ENCODE results near the gene RORB. TPM values are rescaled to one million over a fixed set of nuclear protein-coding genes. Genes with fewer than 3 reads are reported as not detected.
A peak's percentile ranks its signal among the peaks of the same experiment; 100 is the strongest.

RORB gene
- total and polyA plus RNA-seq, 4 donors: 0.40 to 3.9 (median 1.1) TPM

DNA sequence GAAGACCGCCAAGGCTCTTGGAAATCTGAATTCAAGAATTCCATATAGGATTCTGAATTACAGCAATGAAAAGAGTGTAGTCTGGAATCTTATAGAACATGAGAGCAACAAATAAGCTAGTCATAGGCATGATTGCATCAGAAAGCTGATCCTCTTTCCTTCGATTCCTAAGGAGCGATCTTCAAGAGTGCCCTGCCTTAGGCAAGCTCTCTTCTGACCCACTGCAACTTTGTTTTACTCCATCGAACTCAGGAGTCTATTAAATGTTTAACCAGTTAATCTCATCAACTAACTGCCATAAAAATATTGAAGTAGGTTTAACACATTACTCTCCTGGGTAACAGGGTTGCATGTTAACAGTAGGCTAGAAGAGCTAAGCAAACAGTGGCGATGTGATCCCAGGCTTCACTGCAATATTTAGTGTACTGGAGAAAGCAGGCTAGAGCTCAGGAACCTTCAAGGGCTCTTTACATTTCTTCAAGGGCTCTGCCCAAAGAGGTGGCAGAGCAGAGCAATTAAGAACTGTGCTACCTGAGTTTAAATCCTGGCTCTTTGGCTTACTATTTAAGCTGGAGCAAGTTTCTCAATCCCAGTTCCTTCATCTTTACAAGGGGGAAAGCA, 146.3 kb downstream of the RORB start:
- H3K36me3 ChIP-seq (ENCODE audit: control insufficient read depth in 4 of 4, insufficient read depth in 4 of 4, low read length in 4 of 4): no peaks in the 10 kb centered on the region
- H3K9me3 ChIP-seq (ENCODE audit: control insufficient read depth in 4 of 4, insufficient read depth in 3 of 4, low read length in 3 of 4): no peaks in the 10 kb centered on the region
- TF ChIP-seq, protein P1, sequence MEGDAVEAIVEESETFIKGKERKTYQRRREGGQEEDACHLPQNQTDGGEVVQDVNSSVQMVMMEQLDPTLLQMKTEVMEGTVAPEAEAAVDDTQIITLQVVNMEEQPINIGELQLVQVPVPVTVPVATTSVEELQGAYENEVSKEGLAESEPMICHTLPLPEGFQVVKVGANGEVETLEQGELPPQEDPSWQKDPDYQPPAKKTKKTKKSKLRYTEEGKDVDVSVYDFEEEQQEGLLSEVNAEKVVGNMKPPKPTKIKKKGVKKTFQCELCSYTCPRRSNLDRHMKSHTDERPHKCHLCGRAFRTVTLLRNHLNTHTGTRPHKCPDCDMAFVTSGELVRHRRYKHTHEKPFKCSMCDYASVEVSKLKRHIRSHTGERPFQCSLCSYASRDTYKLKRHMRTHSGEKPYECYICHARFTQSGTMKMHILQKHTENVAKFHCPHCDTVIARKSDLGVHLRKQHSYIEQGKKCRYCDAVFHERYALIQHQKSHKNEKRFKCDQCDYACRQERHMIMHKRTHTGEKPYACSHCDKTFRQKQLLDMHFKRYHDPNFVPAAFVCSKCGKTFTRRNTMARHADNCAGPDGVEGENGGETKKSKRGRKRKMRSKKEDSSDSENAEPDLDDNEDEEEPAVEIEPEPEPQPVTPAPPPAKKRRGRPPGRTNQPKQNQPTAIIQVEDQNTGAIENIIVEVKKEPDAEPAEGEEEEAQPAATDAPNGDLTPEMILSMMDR (IDR thresholded peaks at IDR 0.05; ENCODE audit: control extremely low read depth, extremely low read depth): no peak
- WGBS, 2 donors: 65 to 83% methylated on average over 5 of the region's 5 CpGs
- H3K9ac ChIP-seq (ENCODE audit: insufficient read depth in 1 of 2, low read length in 2 of 2): no peak overlapping the region
- H3K4me1 ChIP-seq (ENCODE audit: control insufficient read depth in 5 of 5, insufficient read depth in 5 of 5, low read length in 5 of 5): no peaks in the 10 kb centered on the region
- DNase-seq (peak; percentile 56 to 81 (median 58)), ATAC-seq (ENCODE audit: insufficient read depth, low FRiP score) (peak; percentile 49)
- no peaks in the 10 kb centered on the region for H3K27me3 ChIP-seq (ENCODE audit: control insufficient read depth in 3 of 3, insufficient read depth in 3 of 3, low read length in 2 of 3)
- H3K4me3 ChIP-seq: no peak overlapping the region
- H3K27ac ChIP-seq (ENCODE audit: low read depth in 1 of 2, low read length in 1 of 2): no peak overlapping the region

DNA sequence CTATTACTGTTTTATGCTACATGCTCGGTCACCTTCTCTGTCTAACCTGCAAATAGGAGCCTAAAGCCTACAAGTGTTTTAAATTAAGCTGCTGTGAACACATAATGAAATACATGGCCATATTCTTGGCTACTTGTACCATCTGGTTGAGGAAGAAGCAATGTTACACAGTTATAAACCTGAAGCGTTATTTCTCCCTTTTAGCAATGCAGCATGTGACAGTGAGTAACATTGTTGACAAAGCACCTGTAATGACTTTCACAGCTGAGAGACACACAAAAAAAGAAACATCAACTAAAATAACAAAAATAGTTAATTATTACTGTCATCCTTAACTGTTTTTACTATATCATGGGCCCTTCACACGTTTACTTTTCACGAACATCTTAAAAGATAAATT, 146.9 kb downstream of the RORB start:
- no peak for DNase-seq
- TF ChIP-seq, protein P1 (IDR thresholded peaks at IDR 0.05; ENCODE audit: control extremely low read depth, extremely low read depth): no peak
- no peak for ATAC-seq (ENCODE audit: insufficient read depth, low FRiP score)
- H3K27me3 ChIP-seq (ENCODE audit: control insufficient read depth in 3 of 3, insufficient read depth in 3 of 3, low read length in 2 of 3): no peaks in the 10 kb centered on the region
- no peaks in the 10 kb centered on the region for H3K4me1 ChIP-seq (ENCODE audit: control insufficient read depth in 5 of 5, insufficient read depth in 5 of 5, low read length in 5 of 5)
- 59 to 82% methylated on average over 4 of the region's 4 CpGs for WGBS, 2 donors
- H3K4me3 ChIP-seq: no peak overlapping the region
- no peaks in the 10 kb centered on the region for H3K36me3 ChIP-seq (ENCODE audit: control insufficient read depth in 4 of 4, insufficient read depth in 4 of 4, low read length in 4 of 4)
- H3K27ac ChIP-seq (ENCODE audit: low read depth in 1 of 2, low read length in 1 of 2): no peak overlapping the region
- no peak overlapping the region for H3K9ac ChIP-seq (ENCODE audit: insufficient read depth in 1 of 2, low read length in 2 of 2)
- no peaks in the 10 kb centered on the region for H3K9me3 ChIP-seq (ENCODE audit: control insufficient read depth in 4 of 4, insufficient read depth in 3 of 4, low read length in 3 of 4)

DNA sequence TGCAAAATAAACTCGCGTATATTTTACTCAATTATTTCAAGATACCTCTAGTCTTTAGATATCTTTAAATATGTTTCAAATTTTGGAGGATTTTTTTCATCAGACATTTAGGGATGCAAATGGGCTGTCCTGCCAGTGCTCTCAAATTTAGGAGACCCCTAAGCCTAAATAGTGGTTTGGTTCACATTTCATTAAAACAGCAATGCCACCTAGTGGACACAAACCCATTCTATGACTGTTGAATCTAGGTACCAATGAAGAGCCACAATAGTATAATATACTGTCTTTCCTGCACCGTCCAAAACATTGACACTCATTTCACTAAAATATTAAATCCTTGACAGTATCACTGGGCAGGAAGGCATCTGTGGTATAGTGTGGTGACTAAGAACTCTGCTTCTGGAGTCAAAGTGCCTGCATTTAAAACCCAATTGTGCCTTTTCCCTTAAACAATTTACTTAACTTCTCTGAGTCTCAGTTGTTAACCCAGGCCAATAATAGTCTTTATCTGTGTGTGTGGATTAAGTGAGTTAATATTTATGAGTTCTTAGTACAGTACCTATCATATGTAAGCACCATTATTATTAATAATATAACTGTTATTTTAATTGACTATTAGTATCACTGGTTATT, 148.0 kb downstream of the RORB start:
- no peaks in the 10 kb centered on the region for H3K36me3 ChIP-seq (ENCODE audit: control insufficient read depth in 4 of 4, insufficient read depth in 4 of 4, low read length in 4 of 4)
- no peak overlapping the region for H3K4me3 ChIP-seq
- H3K27ac ChIP-seq (ENCODE audit: low read depth in 1 of 2, low read length in 1 of 2): no peak overlapping the region
- no peaks in the 10 kb centered on the region for H3K27me3 ChIP-seq (ENCODE audit: control insufficient read depth in 3 of 3, insufficient read depth in 3 of 3, low read length in 2 of 3)
- DNase-seq: peak in 2 of 3 donors; percentile 44 to 58
- H3K4me1 ChIP-seq (ENCODE audit: control insufficient read depth in 5 of 5, insufficient read depth in 5 of 5, low read length in 5 of 5): no peaks in the 10 kb centered on the region
- ATAC-seq (ENCODE audit: insufficient read depth, low FRiP score): no peak
- TF ChIP-seq, protein P1 (IDR thresholded peaks at IDR 0.05; ENCODE audit: control extremely low read depth, extremely low read depth): no peak
- 66 to 70% methylated on average over 3 of the region's 3 CpGs for WGBS, 2 donors
- no peaks in the 10 kb centered on the region for H3K9me3 ChIP-seq (ENCODE audit: control insufficient read depth in 4 of 4, insufficient read depth in 3 of 4, low read length in 3 of 4)
- no peak overlapping the region for H3K9ac ChIP-seq (ENCODE audit: insufficient read depth in 1 of 2, low read length in 2 of 2)

All from lung (tissue), 12 donors.